Caco-2 (cell line): Measurements from ENCODE around the gene RAB20. TPM values are rescaled to one million over a fixed set of nuclear protein-coding genes. Genes with fewer than 3 reads are reported as not detected.

Experiments
- BruUV-seq: library from RNA; stranded (reverse); fragments of 400-500 nt; replicated peaks from 2 replicates; lab custom pipeline; 2021; lab: Mats Ljungman, UMichigan
- CTCF ChIA-PET: fragments of 300-600 bp; sonication (Branson Sonifier 250); formaldehyde crosslinking; loops from one replicate; lab custom pipeline; 2022; ENCODE audit warnings: antibody characterized with exemption; lab: Charles Lee
- POLR2A ChIA-PET: fragments of 300-600 bp; sonication (Branson Sonifier 250); formaldehyde crosslinking; loops from one replicate; lab custom pipeline; 2022; ENCODE audit warnings: antibody characterized with exemption; lab: Charles Lee
- DNase-seq, 2 experiments: peaks; one replicate each; pipeline versions ENCODE4 v3.0.0 to v3.0.0-alpha.2; 2020 to 2022
- H3K27me3 ChIP-seq: replicated peaks from 2 replicates; pipeline ENCODE4 v1.6.0; 2011; ENCODE audit warnings: low read length; ENCODE audit not compliant: control insufficient read depth, insufficient read depth
- H3K36me3 ChIP-seq: 2 replicates; pipeline ENCODE4 v1.5.1; 2011; ENCODE audit warnings: low read length; ENCODE audit not compliant: control insufficient read depth, insufficient read depth
- H3K4me1 ChIP-seq: fragments of 250-450 bp; sonication (Bioruptor Pico); 2 replicates; pipeline ENCODE4 v1.5.1; 2020; ENCODE audit warnings: mild to moderate bottlenecking
- H3K4me3 ChIP-seq: 2 replicates; pipeline ENCODE4 v1.5.1; 2011; ENCODE audit warnings: low read depth, mild to moderate bottlenecking, control low read depth, low read length
- H3K9me3 ChIP-seq: fragments of 250-450 bp; sonication (Bioruptor Pico); 2 replicates; pipeline ENCODE4 v1.5.1; 2020; ENCODE audit warnings: mild to moderate bottlenecking, moderate library complexity
- H3K27ac Mint-ChIP-seq: one replicate; pipeline ENCODE4 v1.8.0; 2022; ENCODE audit warnings: mixed read lengths; ENCODE audit not compliant: unreplicated experiment
- H3K27me3 Mint-ChIP-seq: one replicate; pipeline ENCODE4 v1.8.0; 2022; ENCODE audit warnings: mixed read lengths; ENCODE audit not compliant: insufficient read depth, unreplicated experiment
- H3K36me3 Mint-ChIP-seq: one replicate; pipeline ENCODE4 v1.8.0; 2022; ENCODE audit warnings: mild to moderate bottlenecking, mixed read lengths; ENCODE audit not compliant: insufficient read depth, unreplicated experiment
- H3K4me1 Mint-ChIP-seq: one replicate; pipeline ENCODE4 v1.8.0; 2022; ENCODE audit warnings: low read depth, mixed read lengths; ENCODE audit not compliant: unreplicated experiment
- H3K4me3 Mint-ChIP-seq: one replicate; pipeline ENCODE4 v1.8.0; 2022; ENCODE audit warnings: mild to moderate bottlenecking, moderate library complexity, mixed read lengths; ENCODE audit not compliant: unreplicated experiment
- H3K9me3 Mint-ChIP-seq: one replicate; pipeline ENCODE4 v1.8.0; 2022; ENCODE audit warnings: mixed read lengths; ENCODE audit not compliant: unreplicated experiment
- intact Hi-C: fragments of 100-400 bp; cut with micrococcal nuclease; formaldehyde crosslinking; loops from one replicate; pipeline ENCODE4 v1.10.0; 2022; ENCODE audit not compliant: unreplicated experiment
- total RNA-seq: library from RNA; stranded (reverse); gene quantifications from 2 replicates; pipeline ENCODE4 v1.2.3, GENCODE V29; 2022
- TF ChIP-seq, protein P1 (sequence below), 2 experiments: fragments of 200-600 bp in 1 of 2; IDR thresholded peaks; 1 replicate in 1 of 2; 2 replicates in 1 of 2; pipeline versions ENCODE4 v1.5.1 to v1.8.0; 2011 to 2022; ENCODE audit warnings: antibody characterized with exemption in 1 of 2, control low read depth in 1 of 2, inconsistent platforms in 1 of 2, low read depth in 1 of 2, low read length in 1 of 2, mild to moderate bottlenecking in 1 of 2, moderate library complexity in 1 of 2; ENCODE audit not compliant: insufficient read depth in 1 of 2, severe bottlenecking in 1 of 2, unreplicated experiment in 1 of 2

The RAB20 gene
- total RNA-seq, 1 experiment from 2014 or later: 37.9 TPM

DNA sequence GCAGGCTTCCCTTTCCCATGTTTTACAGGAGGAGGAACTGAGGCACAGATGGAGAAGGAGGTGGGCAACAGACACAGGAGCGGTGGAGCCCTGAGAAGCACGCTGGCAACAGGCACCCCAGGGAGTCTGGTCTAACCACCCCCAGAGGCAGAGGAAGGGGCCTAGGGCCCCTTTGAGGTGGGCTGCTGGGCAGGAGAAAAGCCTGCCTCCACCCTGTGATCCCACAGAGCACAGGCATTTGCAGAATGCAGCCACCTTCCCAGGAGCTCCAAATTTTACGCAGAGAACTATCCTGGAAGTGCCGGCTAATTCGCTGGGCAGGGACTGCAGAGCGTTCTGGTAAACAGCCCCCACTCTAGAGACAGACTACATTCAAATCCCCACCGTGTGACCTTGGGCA lies 30.4 kb downstream of the RAB20 start:
- TF ChIP-seq, protein P1, sequence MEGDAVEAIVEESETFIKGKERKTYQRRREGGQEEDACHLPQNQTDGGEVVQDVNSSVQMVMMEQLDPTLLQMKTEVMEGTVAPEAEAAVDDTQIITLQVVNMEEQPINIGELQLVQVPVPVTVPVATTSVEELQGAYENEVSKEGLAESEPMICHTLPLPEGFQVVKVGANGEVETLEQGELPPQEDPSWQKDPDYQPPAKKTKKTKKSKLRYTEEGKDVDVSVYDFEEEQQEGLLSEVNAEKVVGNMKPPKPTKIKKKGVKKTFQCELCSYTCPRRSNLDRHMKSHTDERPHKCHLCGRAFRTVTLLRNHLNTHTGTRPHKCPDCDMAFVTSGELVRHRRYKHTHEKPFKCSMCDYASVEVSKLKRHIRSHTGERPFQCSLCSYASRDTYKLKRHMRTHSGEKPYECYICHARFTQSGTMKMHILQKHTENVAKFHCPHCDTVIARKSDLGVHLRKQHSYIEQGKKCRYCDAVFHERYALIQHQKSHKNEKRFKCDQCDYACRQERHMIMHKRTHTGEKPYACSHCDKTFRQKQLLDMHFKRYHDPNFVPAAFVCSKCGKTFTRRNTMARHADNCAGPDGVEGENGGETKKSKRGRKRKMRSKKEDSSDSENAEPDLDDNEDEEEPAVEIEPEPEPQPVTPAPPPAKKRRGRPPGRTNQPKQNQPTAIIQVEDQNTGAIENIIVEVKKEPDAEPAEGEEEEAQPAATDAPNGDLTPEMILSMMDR (IDR thresholded peaks at IDR 0.05; ENCODE audit: insufficient read depth in 1 of 2, low read depth in 1 of 2, low read length in 1 of 2, severe bottlenecking in 1 of 2, unreplicated experiment in 1 of 2): no peak
- no peaks in the 10 kb centered on the region for H3K27me3 ChIP-seq
- H3K27me3 Mint-ChIP-seq: no peaks in the 10 kb centered on the region
- H3K36me3 ChIP-seq: no peaks in the 10 kb centered on the region; the same call in 1 of the 2 replicates
- ChIA-PET CTCF (no interaction called here), POLR2A (no interaction called here)
- H3K4me3 Mint-ChIP-seq: no peak overlapping the region
- H3K9me3 Mint-ChIP-seq: no peaks in the 10 kb centered on the region
- no peaks in the 10 kb centered on the region for H3K9me3 ChIP-seq
- H3K27ac Mint-ChIP-seq: no peak overlapping the region
- peaks cover 45% of the 10 kb centered on the region for H3K36me3 Mint-ChIP-seq
- peaks cover 25% of the 10 kb centered on the region for H3K4me1 Mint-ChIP-seq
- no peak overlapping the region for H3K4me3 ChIP-seq
- intact Hi-C loops: no loop called here
- no peak for DNase-seq
- H3K4me1 ChIP-seq: peaks cover 36% of the 10 kb centered on the region
- no TSS peak for BruUV-seq

DNA sequence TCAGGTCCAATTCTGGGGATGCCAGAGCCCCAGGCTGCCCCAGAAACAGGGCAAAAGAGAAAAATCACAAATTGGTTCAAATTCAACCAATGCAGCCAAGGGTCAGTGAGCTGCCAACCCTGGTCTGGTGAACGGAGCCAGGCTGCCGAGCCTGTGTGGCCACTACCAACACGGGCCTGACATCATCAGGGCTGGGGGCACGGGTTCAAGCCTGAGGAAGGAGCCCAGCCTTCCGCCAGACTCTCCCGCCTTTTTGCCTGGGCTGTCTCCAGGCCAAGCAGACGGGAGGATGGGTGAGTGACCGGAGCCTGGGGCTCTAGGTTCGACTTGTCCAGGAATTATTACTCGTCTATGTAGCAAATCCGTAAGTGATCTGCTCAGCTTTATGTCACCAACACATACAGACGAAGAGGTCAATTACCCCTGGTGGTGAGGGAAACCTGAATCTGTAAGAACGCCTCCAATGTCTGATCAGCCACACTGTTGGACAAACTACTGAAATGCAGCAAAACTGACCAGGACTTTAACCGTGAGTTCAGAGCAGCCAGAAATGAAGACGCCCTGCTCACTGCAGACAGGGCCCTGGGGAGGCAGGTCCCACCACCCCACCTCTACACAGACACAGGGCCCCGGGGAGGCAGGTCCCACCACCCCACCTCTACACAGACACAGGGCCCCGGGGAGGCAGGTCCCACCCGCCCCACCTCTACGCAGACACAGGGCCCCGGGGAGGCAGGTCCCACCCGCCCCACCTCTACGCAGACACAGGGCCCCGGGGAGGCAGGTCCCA lies 31.8 kb downstream of the RAB20 start:
- no peaks in the 10 kb centered on the region for H3K9me3 ChIP-seq
- no peaks in the 10 kb centered on the region; the same call in 1 of the 2 replicates for H3K36me3 ChIP-seq
- TF ChIP-seq, protein P1 (IDR thresholded peaks at IDR 0.05; ENCODE audit: insufficient read depth in 1 of 2, low read depth in 1 of 2, low read length in 1 of 2, severe bottlenecking in 1 of 2, unreplicated experiment in 1 of 2): no peak
- peaks cover 46% of the 10 kb centered on the region for H3K36me3 Mint-ChIP-seq
- peaks cover 45% of the 10 kb centered on the region for H3K4me1 ChIP-seq
- H3K27me3 ChIP-seq: no peaks in the 10 kb centered on the region
- BruUV-seq: no TSS peak
- intact Hi-C loops: loop anchor here (5.0 kb wide), 1 partner anchor 33 kb away; the partner anchor contains the start of gene RAB20
- POLR2A ChIA-PET: no interaction called here
- H3K9me3 Mint-ChIP-seq: no peaks in the 10 kb centered on the region
- H3K4me3 Mint-ChIP-seq: no peak overlapping the region
- no peak overlapping the region for H3K4me3 ChIP-seq
- H3K27ac Mint-ChIP-seq: peak overlapping the region; percentile 84
- no peak for DNase-seq
- CTCF ChIA-PET: no interaction called here
- peaks cover 32% of the 10 kb centered on the region for H3K4me1 Mint-ChIP-seq
- no peaks in the 10 kb centered on the region for H3K27me3 Mint-ChIP-seq

DNA sequence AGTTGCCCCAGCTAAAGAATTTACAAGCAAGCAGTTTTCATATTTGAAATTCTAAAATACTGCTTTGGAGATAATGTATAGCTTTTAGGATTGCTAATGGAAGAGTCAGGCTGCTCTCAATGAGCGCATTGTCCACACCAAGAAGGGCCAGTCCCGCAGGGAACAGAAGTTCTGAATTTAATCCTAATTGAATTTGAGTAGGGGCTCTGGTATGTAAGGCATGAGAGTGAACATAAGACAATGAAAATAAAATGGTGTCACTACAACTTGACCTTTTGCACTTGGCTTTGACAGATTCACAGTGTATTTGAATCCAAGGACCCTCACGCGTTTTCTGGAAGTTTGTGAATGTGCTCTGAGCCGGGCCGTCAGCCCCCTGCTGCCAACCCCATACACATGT lies 32.6 kb downstream of the RAB20 start:
- ChIA-PET POLR2A (no interaction called here), CTCF (interaction anchor here (1.1 to 2.2 kb wide), 2 partner anchors 22 to 73 kb away, joined by 3 to 33 read pairs; no protein-coding TSS in a partner anchor)
- peak overlapping the region; percentile 84 for H3K27ac Mint-ChIP-seq
- H3K4me3 Mint-ChIP-seq: no peak overlapping the region
- BruUV-seq: no TSS peak
- H3K4me3 ChIP-seq: no peak overlapping the region
- H3K27me3 Mint-ChIP-seq: no peaks in the 10 kb centered on the region
- no peaks in the 10 kb centered on the region for H3K9me3 Mint-ChIP-seq
- TF ChIP-seq, protein P1 (IDR thresholded peaks at IDR 0.05; ENCODE audit: insufficient read depth in 1 of 2, low read depth in 1 of 2, low read length in 1 of 2, severe bottlenecking in 1 of 2, unreplicated experiment in 1 of 2): no peak
- H3K4me1 Mint-ChIP-seq: peaks cover 38% of the 10 kb centered on the region
- no peak for DNase-seq
- H3K4me1 ChIP-seq: peaks cover 45% of the 10 kb centered on the region
- H3K36me3 ChIP-seq: no peaks in the 10 kb centered on the region; the same call in 1 of the 2 replicates
- intact Hi-C loops: loop anchor here (5.0 kb wide), 1 partner anchor 33 kb away; the partner anchor contains the start of gene RAB20
- H3K27me3 ChIP-seq: no peaks in the 10 kb centered on the region
- H3K9me3 ChIP-seq: no peaks in the 10 kb centered on the region
- H3K36me3 Mint-ChIP-seq: peaks cover 41% of the 10 kb centered on the region
